OCI-LY3 (cell line): ENCODE data around the gene BTBD9.

ENCODE experiments used
- CTCF ChIP-seq: fragments of 200-600, 300-600 bp; sonication (generic); IDR thresholded peaks from 2 replicates; pipeline ENCODE4 v1.5.1; 2014; ENCODE audit warnings: antibody characterized with exemption, low read length, low read depth
- EZH2phosphoT487 ChIP-seq: fragments of 200-600 bp; shearing (Covaris generic); IDR thresholded peaks from 2 replicates; pipeline ENCODE4 v1.6.1; 2018; ENCODE audit warnings: antibody characterized with exemption, mixed run types, low read depth

GRCh38 chr6:38387971-38388370 is 251.8 kb downstream of the BTBD9 start:
- TF ChIP-seq CTCF (no peak), EZH2phosphoT487 (no peak)
